Right cardiac atrium (tissue), 5 donors: Measurements from ENCODE around the gene SLC7A10. TPM values are rescaled to one million over a fixed set of nuclear protein-coding genes. Genes with fewer than 3 reads are reported as not detected.
A peak's percentile ranks its signal among the peaks of the same experiment; 100 is the strongest.

Source experiments
- ATAC-seq, 2 donors: fragments of 200-7000 bp; cut with Tn5 transposase; one replicate each; pipeline versions ENCODE4 v1.8.0 to v1.9.1; 2020; ENCODE audit warnings: moderate library complexity in 2 of 2, mild to moderate bottlenecking in 1 of 2
- DNase-seq, 3 donors: peaks; one replicate each; pipeline ENCODE4 v3.0.0-alpha.2; 2020
- H3K27ac ChIP-seq: one replicate; pipeline ENCODE4 v1.5.1; 2013; ENCODE audit warnings: mild to moderate bottlenecking, low read length, control low read depth, moderate library complexity
- H3K27me3 ChIP-seq: one replicate; pipeline ENCODE4 v1.6.1; 2013; ENCODE audit not compliant: control insufficient read depth, insufficient read depth
- H3K4me1 ChIP-seq: one replicate; pipeline ENCODE4 v1.6.1; 2013; ENCODE audit warnings: low read length; ENCODE audit not compliant: control insufficient read depth, insufficient read depth
- H3K4me3 ChIP-seq: one replicate; pipeline ENCODE4 v1.5.1; 2013; ENCODE audit warnings: low read length, control low read depth
- H3K9me3 ChIP-seq: one replicate; pipeline ENCODE4 v1.6.1; 2013; ENCODE audit warnings: low read length; ENCODE audit not compliant: control insufficient read depth
- WGBS: extraction: QIAGEN DNeasy Blood & Tissue Kit; methylation state at CpG from one replicate; pipeline ENCODE4 v1.1.7; 2013; 5-methylcytosine and 5-hydroxymethylcytosine counted together
- intact Hi-C, 4 donors: fragments of 100-400 bp; cut with DNase I; formaldehyde crosslinking; loops; one replicate each; pipeline versions ENCODE4 v1.11.0 to v1.14.0; 2022 to 2023
- polyA plus RNA-seq: library from polyadenylated mRNA; stranded (reverse); fragments of 200-250 nt; gene quantifications from one replicate; pipeline ENCODE4 v1.2.3, GENCODE V29; 2013
- total RNA-seq, 4 donors: library from RNA; stranded (reverse); fragmentation: NEBNext Ultra II Directional; extraction: Animal tissue kit (Norgen Biotek cat#: 25700); gene quantifications; one replicate each; pipeline ENCODE4 v1.2.1, GENCODE V29; 2021
- donor health status: healthy with polysubstance abuse.
- donor health status: DM: no; HTN: yes; CAD: no.
- donor health status: DM: no; HTN: no; CAD: no.
- donor health status: DM: no; HTN: yes; CAD: no; lungs with severe emphysema.
- donor health status: DM: yes; HTN: yes; CAD: no.

SLC7A10 gene
- total and polyA plus RNA-seq, 5 donors: 0.70 TPM; not detected in 4

DNA sequence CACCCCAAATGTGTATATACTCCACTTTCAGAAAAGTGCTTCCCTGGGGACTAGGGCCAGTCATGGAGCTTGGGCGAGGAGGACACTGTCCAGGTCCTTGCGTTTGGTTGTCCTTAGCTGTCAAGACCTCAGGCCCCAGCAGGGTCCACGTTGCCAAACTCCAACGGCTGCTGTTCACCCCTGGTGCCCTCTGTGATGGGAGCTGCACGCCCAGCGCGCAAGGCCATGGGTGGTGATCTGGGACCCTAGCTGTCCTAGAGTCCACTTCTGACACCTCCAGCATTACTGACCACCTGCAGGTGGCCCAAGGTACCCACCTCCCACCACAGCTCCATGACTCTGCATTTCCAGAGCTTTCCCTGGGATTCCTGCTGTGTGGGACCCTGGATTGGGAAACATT, 27.5 kb downstream of the SLC7A10 start:
- Histone ChIP-seq H3K27ac (no peak overlapping the region), H3K9me3 (no peaks in the 10 kb centered on the region), H3K27me3 (no peaks in the 10 kb centered on the region), H3K4me1 (peaks cover 3% of the 10 kb centered on the region), H3K4me3 (no peak overlapping the region)
- DNase-seq: peak in 1 of 3 donors; percentile 16
- 88% methylated on average over 7 of the region's 7 CpGs for WGBS
- intact Hi-C loops: no loop called here
- ATAC-seq: no peak

DNA sequence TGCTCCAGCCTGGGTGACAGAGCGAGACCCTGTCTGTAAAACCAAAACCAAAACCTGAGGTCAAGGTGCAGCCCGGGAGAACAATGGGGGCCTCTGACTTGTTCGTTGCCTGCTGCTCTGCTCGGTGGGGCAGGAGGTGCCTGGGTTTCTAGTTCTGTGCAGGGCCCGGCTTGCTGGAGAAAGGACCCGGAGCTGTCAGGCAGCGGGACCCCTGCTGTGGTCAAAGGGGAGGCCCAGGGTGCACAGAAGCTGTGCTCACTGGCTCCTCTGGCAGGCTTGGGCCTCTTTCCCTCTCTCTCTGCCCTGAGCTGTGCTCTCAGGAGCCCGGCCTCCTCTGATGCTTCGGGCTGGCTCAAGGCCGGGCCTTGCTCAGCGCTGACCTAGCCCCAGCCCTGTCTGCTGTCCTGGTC, 28.1 kb downstream of the SLC7A10 start:
- no peak overlapping the region for H3K27ac ChIP-seq
- ATAC-seq (no peak), DNase-seq (no peak)
- no peaks in the 10 kb centered on the region for H3K9me3 ChIP-seq
- WGBS: 92% methylated on average over 11 of the region's 11 CpGs
- H3K27me3 ChIP-seq: no peaks in the 10 kb centered on the region
- peaks cover 3% of the 10 kb centered on the region for H3K4me1 ChIP-seq
- intact Hi-C loops: no loop called here
- H3K4me3 ChIP-seq: no peak overlapping the region

DNA sequence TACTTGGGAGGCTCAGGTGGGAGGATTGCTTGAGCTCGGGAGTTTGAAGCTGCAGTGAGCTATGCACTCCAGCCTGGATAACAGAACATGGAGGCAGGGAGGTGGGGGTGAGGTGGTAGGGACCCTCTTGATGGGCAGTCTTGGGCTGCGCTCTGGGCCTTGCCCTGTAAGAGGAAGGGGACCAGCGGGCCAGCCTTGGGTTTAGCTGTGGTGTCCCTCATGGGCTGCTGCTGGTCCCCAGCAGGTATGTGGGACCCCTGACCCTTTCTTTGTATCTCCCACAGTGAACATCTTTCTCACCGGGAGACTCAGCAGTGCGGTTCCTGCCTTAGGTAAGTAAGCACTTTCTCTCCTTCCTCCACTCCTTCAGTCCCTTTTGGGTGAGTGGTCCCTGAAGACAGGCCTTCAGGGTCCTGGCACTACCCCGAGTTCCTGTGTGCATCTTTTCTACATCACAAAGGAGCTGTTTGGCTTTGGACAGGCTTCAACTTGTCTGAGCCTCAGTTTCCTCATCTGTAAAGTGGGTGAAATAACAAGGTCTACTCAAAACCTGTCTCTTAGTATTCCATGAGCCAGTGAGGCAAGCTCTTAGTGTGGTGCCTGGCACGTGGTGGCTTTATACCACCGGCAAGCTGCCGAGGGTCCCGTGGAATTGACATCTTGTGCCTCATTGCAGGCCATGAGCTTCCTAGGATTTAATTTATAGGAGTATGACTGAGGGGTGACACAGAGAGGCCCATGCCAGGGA, 29.0 kb downstream of the SLC7A10 start:
- H3K9me3 ChIP-seq: no peaks in the 10 kb centered on the region
- H3K27me3 ChIP-seq: no peaks in the 10 kb centered on the region
- no peak overlapping the region for H3K27ac ChIP-seq
- ATAC-seq: no peak
- H3K4me3 ChIP-seq: no peak overlapping the region
- whole genome bisulfite sequencing: 93% methylated on average over 10 of the region's 10 CpGs
- intact Hi-C loops: no loop called here
- DNase-seq: no peak
- H3K4me1 ChIP-seq: peaks cover 3% of the 10 kb centered on the region

DNA sequence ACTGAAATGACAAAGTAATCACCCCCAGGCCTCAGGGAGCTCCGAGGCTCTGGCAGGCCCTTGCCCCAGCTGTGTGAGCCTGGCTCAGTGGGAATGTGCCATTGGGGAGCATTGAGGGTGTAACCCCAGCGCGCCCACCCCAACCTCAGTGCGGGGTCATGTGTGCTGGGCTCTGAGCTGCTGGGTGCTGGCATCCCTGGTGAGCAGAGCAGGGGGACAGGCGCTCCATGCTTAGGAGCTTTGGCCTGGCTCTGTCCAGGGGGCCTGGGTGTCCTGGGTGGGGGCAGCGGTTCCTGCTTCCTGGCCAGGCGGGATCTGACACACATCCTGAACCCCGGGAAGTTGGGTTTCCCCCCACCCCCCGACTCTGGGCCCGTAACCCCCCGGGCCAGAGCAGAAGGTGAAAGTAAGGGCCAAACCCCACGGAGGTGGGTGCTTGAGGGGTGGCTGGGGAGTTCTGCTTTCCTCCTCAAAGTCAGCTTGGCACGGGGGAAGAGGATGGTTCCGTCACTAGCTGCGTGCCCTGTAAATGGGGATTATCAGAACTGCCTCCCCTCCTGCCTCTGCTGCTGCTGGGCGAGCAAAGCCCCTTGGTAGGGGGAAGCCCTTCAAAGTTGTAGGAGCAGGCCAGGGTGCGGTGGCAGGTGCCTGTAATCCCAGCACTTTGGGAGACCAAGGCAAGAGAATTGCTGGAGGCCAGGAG, 29.9 kb downstream of the SLC7A10 start:
- intact Hi-C loops: no loop called here
- Histone ChIP-seq H3K27ac (no peak overlapping the region), H3K27me3 (no peaks in the 10 kb centered on the region), H3K4me1 (peaks cover 3% of the 10 kb centered on the region), H3K4me3 (no peak overlapping the region), H3K9me3 (no peaks in the 10 kb centered on the region)
- 69% methylated on average over 17 of the region's 17 CpGs for WGBS
- peak in 1 of 2 donors; percentile 4 for ATAC-seq
- DNase-seq: no peak

DNA sequence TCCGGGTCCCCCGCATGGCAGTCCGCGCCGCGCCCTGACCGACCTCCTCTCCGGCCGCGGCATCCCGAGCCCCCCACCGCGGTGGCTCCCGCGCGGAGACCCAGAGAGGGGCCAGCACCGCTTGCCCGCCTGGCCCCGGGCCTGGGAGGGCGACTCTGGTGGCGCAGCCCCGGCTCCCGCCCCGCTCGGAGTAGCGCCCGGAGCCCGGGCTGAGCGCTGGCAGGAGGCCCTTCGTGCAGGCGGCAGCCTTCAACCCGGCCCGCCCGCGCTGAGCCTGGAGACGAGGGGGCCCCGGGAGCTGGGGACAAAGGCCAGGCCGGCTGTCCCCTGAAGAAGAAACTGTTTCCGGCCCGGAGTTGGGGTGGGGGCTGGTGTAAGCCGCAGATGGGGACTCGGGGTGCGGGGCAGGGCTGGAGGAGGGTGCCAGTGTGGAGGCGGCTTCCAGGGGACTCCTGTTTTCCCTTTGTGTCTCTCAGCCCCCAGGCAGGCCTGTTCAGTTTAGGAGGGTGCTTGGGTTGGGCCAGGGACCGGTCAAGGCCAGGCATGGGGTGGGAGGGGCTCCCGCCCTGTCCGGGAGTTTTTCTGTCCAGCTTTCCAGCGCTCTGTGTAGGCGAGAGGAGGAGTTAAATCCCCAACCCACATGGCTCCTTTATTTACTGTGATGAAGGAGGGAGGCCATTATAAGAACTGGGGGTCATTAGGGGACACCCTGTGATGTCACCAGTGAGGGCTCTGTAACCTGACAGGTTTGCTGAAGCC, 30.6 kb downstream of the SLC7A10 start:
- peak; percentile 75 to 79 for ATAC-seq
- Histone ChIP-seq H3K4me1 (peaks cover 3% of the 10 kb centered on the region), H3K27ac (no peak overlapping the region), H3K27me3 (no peaks in the 10 kb centered on the region), H3K4me3 (peak overlapping the region; percentile 94), H3K9me3 (no peaks in the 10 kb centered on the region)
- DNase-seq: peak; percentile 54 to 80 (median 75)
- WGBS: under 1% methylated on average over 49 of the region's 49 CpGs
- intact Hi-C loops: no loop called here

DNA sequence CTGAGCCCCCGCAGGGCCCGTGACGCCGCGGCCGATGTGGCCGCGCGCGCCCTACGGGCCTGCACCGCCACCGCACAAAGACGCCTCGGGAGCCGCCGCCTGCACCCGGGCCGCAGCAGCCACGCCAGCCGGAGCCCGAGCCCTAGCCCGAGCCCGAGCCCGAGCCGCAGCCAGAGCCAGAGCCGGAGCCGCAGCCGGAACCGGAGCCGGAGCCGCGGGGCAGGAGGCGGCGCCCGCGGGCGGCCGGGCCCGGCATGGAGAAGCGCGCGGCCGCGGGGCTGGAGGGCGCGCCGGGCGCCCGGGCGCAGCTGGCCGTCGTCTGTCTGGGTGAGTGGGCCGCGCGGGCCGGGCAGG, 31.1 kb downstream of the SLC7A10 start:
- Histone ChIP-seq H3K4me1 (peaks cover 3% of the 10 kb centered on the region), H3K27ac (no peak overlapping the region), H3K4me3 (peak overlapping the region; percentile 94), H3K27me3 (no peaks in the 10 kb centered on the region), H3K9me3 (no peaks in the 10 kb centered on the region)
- intact Hi-C loops: no loop called here
- WGBS: under 1% methylated on average over 57 of the region's 57 CpGs
- peak in 2 of 3 donors; percentile 66 to 73 for DNase-seq
- ATAC-seq: peak; percentile 6 to 7

DNA sequence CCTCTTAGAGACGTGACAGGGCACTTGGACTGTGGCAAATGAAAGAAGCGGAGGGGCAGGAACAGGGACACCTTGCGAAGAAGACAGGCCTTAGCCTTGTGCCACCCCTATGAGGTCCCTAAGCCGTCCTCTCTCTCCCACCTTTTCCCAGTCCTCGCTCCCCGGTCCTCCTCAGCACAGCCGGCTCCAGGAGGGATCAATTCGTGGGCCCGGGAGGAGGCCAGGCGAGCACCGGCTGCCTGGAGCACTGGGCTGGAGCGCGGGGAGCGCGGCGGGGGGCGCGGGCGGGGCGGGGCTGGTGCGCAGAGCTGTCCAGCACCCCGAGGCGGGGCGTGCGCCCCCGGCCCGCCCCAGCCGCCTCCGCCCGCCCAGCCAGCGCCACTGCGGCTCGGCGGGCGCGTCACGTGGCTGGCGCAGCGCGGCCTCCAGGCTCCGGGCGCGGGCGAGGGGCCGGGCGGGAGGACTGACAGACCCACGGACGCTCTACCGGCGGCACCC, 31.7 kb downstream of the SLC7A10 start, which contains the start of gene LRP3:
Gene LRP3 (plus strand): TSS at position 466 of the 498 bp plus-strand sequence. CDS start 456 bp downstream, outside the sequence.
- WGBS: 3% methylated on average over 50 of the region's 50 CpGs
- ATAC-seq (peak; percentile 64 to 85), DNase-seq (peak; percentile 57 to 88 (median 85))
- H3K27me3 ChIP-seq: no peaks in the 10 kb centered on the region
- intact Hi-C loops: no loop called here
- H3K27ac ChIP-seq: no peak within 1 kb of the TSS
- H3K9me3 ChIP-seq: no peaks in the 10 kb centered on the region
- H3K4me1 ChIP-seq: peaks cover 3% of the 10 kb centered on the region
- peak within 1 kb of the TSS; percentile 94 for H3K4me3 ChIP-seq

DNA sequence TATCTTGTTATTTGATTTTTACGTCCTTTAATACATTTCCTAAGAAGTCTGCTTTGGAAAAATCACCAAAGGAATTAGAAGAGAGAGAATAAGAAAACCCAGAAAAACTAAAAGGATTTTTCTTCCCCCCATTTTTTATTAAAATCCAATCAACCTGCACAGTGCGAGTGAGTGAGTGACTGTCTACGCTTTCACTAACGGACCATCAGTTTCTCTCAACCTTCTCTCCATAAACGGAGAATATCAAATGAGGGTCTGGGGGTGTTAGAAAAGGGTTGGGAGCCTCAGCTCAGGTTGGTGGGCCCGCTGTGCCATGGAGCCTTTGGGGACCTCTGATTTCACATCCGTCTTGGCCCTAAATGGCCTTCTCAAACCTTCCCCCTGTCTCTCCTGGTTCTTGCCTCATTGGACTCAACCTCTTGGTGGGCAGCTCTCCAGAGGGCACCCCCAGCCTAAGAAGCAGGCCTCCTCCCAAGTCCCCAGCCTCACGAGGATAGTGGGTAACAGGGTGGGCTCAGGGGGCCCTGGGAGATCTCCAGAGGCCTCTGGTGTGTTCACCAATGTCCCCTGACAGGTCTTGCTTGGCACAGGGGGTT, 32.3 kb downstream of the SLC7A10 start:
- Histone ChIP-seq H3K9me3 (no peaks in the 10 kb centered on the region), H3K27ac (no peak overlapping the region), H3K4me1 (peaks cover 3% of the 10 kb centered on the region), H3K4me3 (no peak overlapping the region), H3K27me3 (no peaks in the 10 kb centered on the region)
- 76% methylated on average over 8 of the region's 8 CpGs for WGBS
- intact Hi-C loops: no loop called here
- ATAC-seq (no peak), DNase-seq (no peak)

DNA sequence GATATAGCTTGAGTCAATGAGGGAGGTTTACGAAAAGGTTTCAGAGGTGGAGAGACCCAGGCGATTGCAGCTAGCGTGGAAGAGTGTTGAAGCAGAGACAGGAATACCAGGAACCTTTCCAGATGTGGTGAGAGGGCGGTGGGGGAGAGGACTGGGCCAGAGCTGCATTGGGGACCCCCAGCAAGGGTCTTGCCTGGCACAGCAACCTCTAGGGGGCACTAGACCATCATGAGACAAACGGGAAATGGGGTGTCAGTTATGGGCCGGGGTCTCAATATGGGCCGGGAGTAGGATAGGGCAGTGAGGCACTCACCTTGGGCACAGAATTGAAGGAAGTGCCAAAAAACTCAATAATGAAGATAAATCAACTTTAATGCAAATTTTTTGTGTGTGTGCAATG, 33.6 kb downstream of the SLC7A10 start:
- intact Hi-C loops: no loop called here
- no peaks in the 10 kb centered on the region for H3K27me3 ChIP-seq
- 70% methylated on average over 7 of the region's 7 CpGs for WGBS
- H3K4me1 ChIP-seq: peaks cover 3% of the 10 kb centered on the region
- DNase-seq: no peak
- no peaks in the 10 kb centered on the region for H3K9me3 ChIP-seq
- ATAC-seq: no peak
- no peak overlapping the region for H3K27ac ChIP-seq
- H3K4me3 ChIP-seq: no peak overlapping the region

DNA sequence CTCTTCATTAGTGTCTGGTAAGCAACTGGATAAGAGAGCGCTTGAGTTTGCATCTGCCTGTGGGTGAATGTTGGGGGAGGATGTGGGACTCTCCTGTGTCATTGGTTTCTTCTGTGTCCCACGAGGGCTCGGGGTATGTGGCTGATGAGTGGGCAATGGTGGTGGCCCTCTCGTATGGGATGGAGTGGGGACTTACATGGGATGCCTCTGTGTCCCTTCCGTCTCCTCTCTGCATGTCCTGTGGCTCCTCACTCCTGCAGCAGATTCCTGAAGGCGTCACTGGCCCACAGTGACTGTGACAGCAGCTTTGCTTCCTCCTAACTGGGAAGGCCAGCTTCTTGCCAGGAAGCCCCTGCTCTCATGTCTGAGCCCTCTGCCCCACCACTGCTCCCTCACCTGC, 34.1 kb downstream of the SLC7A10 start:
- no peak for DNase-seq
- Histone ChIP-seq H3K4me1 (peaks cover 3% of the 10 kb centered on the region), H3K27ac (no peak overlapping the region), H3K27me3 (no peaks in the 10 kb centered on the region), H3K4me3 (no peak overlapping the region), H3K9me3 (no peaks in the 10 kb centered on the region)
- ATAC-seq: no peak
- WGBS: 89% methylated on average over 6 of the region's 6 CpGs
- intact Hi-C loops: no loop called here
